H1 (cell line): ENCODE measurements around the gene NXPH4. TPM values are rescaled to one million over a fixed set of nuclear protein-coding genes. Genes with fewer than 3 reads are reported as not detected.

Experiments used
- CTCF ChIA-PET: fragments of 300-600 bp; sonication (Branson Sonifier 250); formaldehyde crosslinking; loops from one replicate; lab custom pipeline; 2021; ENCODE audit not compliant: partially characterized antibody; lab: Charles Lee
- POLR2A ChIA-PET: fragments of 300-600 bp; sonication (Branson Sonifier 250); formaldehyde crosslinking; loops from one replicate; lab custom pipeline; 2021; ENCODE audit warnings: inconsistent platforms; ENCODE audit not compliant: partially characterized antibody; lab: Charles Lee
- DNase-seq, 2 experiments: peaks; one replicate each; pipeline versions ENCODE4 v3.0.0 to v3.0.0-alpha.2; 2010 to 2022; ENCODE audit warnings: low spot score in 2 of 2, low read depth in 1 of 2, mixed read lengths in 1 of 2
- FAIRE-seq: peaks from 2 replicates; lab custom pipeline; 2011; peaks lifted over from hg19 to GRCh38; lab: Jason Lieb, UNC
- H2AFZ ChIP-seq: 2 replicates; pipeline ENCODE4 v1.8.1; 2012; ENCODE audit warnings: low read length, inconsistent platforms
- H2AK5ac ChIP-seq: 2 replicates; pipeline ENCODE4 v1.6.1; 2013; ENCODE audit warnings: low read depth, low read length
- H2BK120ac ChIP-seq: replicated peaks from 2 replicates; pipeline ENCODE3; 2013; ENCODE audit warnings: low read depth, low read length, inconsistent platforms
- H2BK12ac ChIP-seq: 2 replicates; pipeline ENCODE4 v1.6.1; 2013; ENCODE audit warnings: low read depth, low read length
- H2BK15ac ChIP-seq: 2 replicates; pipeline ENCODE4 v1.6.1; 2013; ENCODE audit warnings: low read length
- H2BK20ac ChIP-seq: 2 replicates; pipeline ENCODE4 v1.6.1; 2013; ENCODE audit warnings: low read length
- H2BK5ac ChIP-seq: 2 replicates; pipeline ENCODE4 v1.6.1; 2013; ENCODE audit warnings: low read depth, low read length
- H3K14ac ChIP-seq: 2 replicates; pipeline ENCODE4 v1.6.1; 2013; ENCODE audit warnings: inconsistent platforms; ENCODE audit not compliant: insufficient read length
- H3K18ac ChIP-seq: 2 replicates; pipeline ENCODE4 v1.6.1; 2013; ENCODE audit warnings: low read length; ENCODE audit errors: extremely low read depth
- H3K23ac ChIP-seq: 2 replicates; pipeline ENCODE4 v1.6.1; 2013; ENCODE audit warnings: inconsistent platforms; ENCODE audit not compliant: insufficient read length
- H3K23me2 ChIP-seq: 2 replicates; pipeline ENCODE4 v1.6.1; 2013; ENCODE audit warnings: low read depth, low read length
- H3K27ac ChIP-seq: 2 replicates; pipeline ENCODE4 v1.6.1; 2011; ENCODE audit warnings: low read depth, low read length, inconsistent platforms
- H3K27me3 ChIP-seq, 4 experiments: replicated peaks in 1 of 4; 1 replicate in 1 of 4; 2 replicates in 3 of 4; pipeline versions ENCODE4 v1.6.1 to v1.8.1; 2011 to 2013; ENCODE audit warnings: low read length in 3 of 4, mild to moderate bottlenecking in 3 of 4, inconsistent platforms in 2 of 4, mixed read lengths in 2 of 4, moderate library complexity in 1 of 4; ENCODE audit not compliant: control insufficient read depth in 3 of 4, insufficient read depth in 3 of 4; ENCODE audit errors: extremely low read depth in 1 of 4
- H3K36me3 ChIP-seq, 4 experiments: 2 replicates each; pipeline versions ENCODE4 v1.6.1 to v1.8.1; 2011 to 2013; ENCODE audit warnings: mild to moderate bottlenecking in 4 of 4, low read length in 3 of 4, moderate library complexity in 2 of 4, control low read depth in 1 of 4, inconsistent platforms in 1 of 4; ENCODE audit not compliant: insufficient read depth in 4 of 4, control insufficient read depth in 2 of 4
- H3K4ac ChIP-seq: replicated peaks from 2 replicates; pipeline ENCODE3; 2013; ENCODE audit warnings: low read length, low read depth, mixed read lengths, inconsistent platforms; ENCODE audit not compliant: insufficient read length
- H3K4me1 ChIP-seq, 4 experiments: replicated peaks in 1 of 4; 1 replicate in 1 of 4; 2 replicates in 3 of 4; pipeline versions ENCODE4 v1.6.1 to v1.8.1; 2011 to 2013; ENCODE audit warnings: low read length in 3 of 4, inconsistent platforms in 2 of 4, mixed read lengths in 1 of 4; ENCODE audit not compliant: insufficient read depth in 4 of 4, control insufficient read depth in 3 of 4
- H3K4me2 ChIP-seq, 2 experiments: 2 replicates each; pipeline versions ENCODE4 v1.6.1 to v1.8.1; 2011 to 2013; ENCODE audit warnings: low read depth in 2 of 2, low read length in 2 of 2, control low read depth in 1 of 2, inconsistent platforms in 1 of 2, mild to moderate bottlenecking in 1 of 2; ENCODE audit not compliant: insufficient read depth in 1 of 2
- H3K4me3 ChIP-seq, 4 experiments: fragments of 200-600, 300-600 bp in 1 of 4; sonication (generic), shearing (Covaris generic), sonication (Bioruptor Twin) in 1 of 4; 2 replicates each; pipeline versions ENCODE4 v1.5.1 to v1.8.1; 2011 to 2016; ENCODE audit warnings: low read length in 4 of 4, low read depth in 3 of 4, control low read depth in 2 of 4, inconsistent platforms in 2 of 4, mild to moderate bottlenecking in 2 of 4, mixed read lengths in 1 of 4, moderate library complexity in 1 of 4; ENCODE audit not compliant: insufficient read depth in 2 of 4; ENCODE audit errors: extremely low read depth in 1 of 4
- H3K56ac ChIP-seq: replicated peaks from 2 replicates; pipeline ENCODE3; 2013; ENCODE audit warnings: low read depth, mild to moderate bottlenecking, mixed read lengths, low read length, inconsistent platforms; ENCODE audit not compliant: insufficient read length
- H3K79me1 ChIP-seq: 2 replicates; pipeline ENCODE4 v1.6.1; 2013; ENCODE audit warnings: low read depth, low read length, control low read depth
- H3K79me2 ChIP-seq, 2 experiments: 2 replicates each; pipeline versions ENCODE4 v1.6.1 to v1.8.1; 2012 to 2013; ENCODE audit warnings: low read length in 2 of 2, mild to moderate bottlenecking in 2 of 2, inconsistent platforms in 1 of 2; ENCODE audit not compliant: insufficient read depth in 2 of 2, control insufficient read depth in 1 of 2
- H3K9ac ChIP-seq, 4 experiments: replicated peaks in 1 of 4; 1 replicate in 1 of 4; 2 replicates in 3 of 4; pipeline versions ENCODE4 v1.6.1 to v1.8.1; 2011 to 2013; ENCODE audit warnings: low read depth in 3 of 4, low read length in 3 of 4, control low read depth in 2 of 4, mild to moderate bottlenecking in 2 of 4, moderate library complexity in 2 of 4, inconsistent platforms in 1 of 4; ENCODE audit errors: extremely low read depth in 1 of 4
- H3K9me3 ChIP-seq, 2 experiments: 2 replicates each; pipeline versions ENCODE4 v1.6.1 to v1.8.1; 2012 to 2013; ENCODE audit warnings: mild to moderate bottlenecking in 2 of 2, moderate library complexity in 2 of 2, control low read depth in 1 of 2, inconsistent platforms in 1 of 2, low read depth in 1 of 2, low read length in 1 of 2, mixed read lengths in 1 of 2; ENCODE audit not compliant: insufficient read depth in 2 of 2
- H4K20me1 ChIP-seq, 2 experiments: replicated peaks in 1 of 2; 2 replicates each; pipeline versions ENCODE3 to v1.8.1; 2011 to 2013; ENCODE audit warnings: inconsistent platforms in 2 of 2, low read length in 2 of 2, mild to moderate bottlenecking in 1 of 2; ENCODE audit not compliant: insufficient read depth in 2 of 2, control insufficient read depth in 1 of 2
- H4K5ac ChIP-seq: 2 replicates; pipeline ENCODE4 v1.6.1; 2013; ENCODE audit warnings: low read length, low read depth, mixed read lengths, inconsistent platforms; ENCODE audit not compliant: insufficient read length
- H4K8ac ChIP-seq: 2 replicates; pipeline ENCODE4 v1.8.0; 2013; ENCODE audit warnings: mild to moderate bottlenecking, moderate library complexity, low read length, inconsistent platforms; ENCODE audit not compliant: insufficient read depth; ENCODE audit errors: extremely low read depth
- H4K91ac ChIP-seq: replicated peaks from 2 replicates; pipeline ENCODE3; 2013; ENCODE audit warnings: low read length, mixed read lengths, inconsistent platforms; ENCODE audit not compliant: insufficient read length
- WGBS, 2 experiments: shearing (Covaris generic) in 1 of 2; methylation state at CpG; one replicate each; pipeline versions ENCODE4 v1.1.6 to v1.1.7; 2013 to 2015; ENCODE audit warnings: low lambda C conversion rate in 2 of 2, mixed read lengths in 2 of 2, inconsistent platforms in 1 of 2, low coverage in 1 of 2, missing lambda C conversion rate in 1 of 2; ENCODE audit not compliant: insufficient replicate concordance in 2 of 2, insufficient coverage in 1 of 2, insufficient read length in 1 of 2; ENCODE audit errors: extremely low coverage in 1 of 2, missing lambda C conversion rate in 1 of 2; 5-methylcytosine and 5-hydroxymethylcytosine counted together
- polyA plus RNA-seq, 7 experiments: library from polyadenylated mRNA; depleted of rRNA in 3 of 7; stranded (reverse) in 5 of 7; unstranded in 2 of 7; fragments of >200 nt in 5 of 7; fragments of 200-250 nt in 2 of 7; gene quantifications; 1 replicate in 5 of 7; 2 replicates in 1 of 7; 4 replicates in 1 of 7; pipeline versions ENCODE4 v1.2.1 to v1.2.3, GENCODE V29; 2011 to 2013; ENCODE audit warnings: missing spikeins in 2 of 7, mixed read lengths in 2 of 7
- total RNA-seq: library from RNA; stranded (reverse); fragmentation: NEBNext Ultra II Directional; extraction: Animal tissue kit (Norgen Biotek cat#: 25700); gene quantifications from 2 replicates; pipeline ENCODE4 v1.2.1, GENCODE V29; 2021

NXPH4 gene
- total and polyA plus RNA-seq, 2 of the 8 experiments (the other 6 are each of a cell fraction or from before 2014, with no cell fraction given): 0.92 to 1.7 TPM

- WGBS, 2 experiments: 3% methylated on average over 8 of the region's 18 CpGs; no CpG with 5 or more reads in 1 of the 2 experiments
Measured at GRCh38 chr12:57242329-57242690, 25.7 kb downstream of the NXPH4 start.

More at GRCh38 chr12:57242329-57242690, 25.7 kb downstream of the NXPH4 start:
- Histone ChIP-seq H3K23me2 (peaks cover 28% of the 10 kb centered on the region), H3K9ac (no peak overlapping the region), H3K4ac (no peak overlapping the region), H4K91ac (no peak overlapping the region), H2AK5ac (no peak overlapping the region), H4K8ac (no peak overlapping the region), H3K23ac (no peak overlapping the region), H3K27me3 (peaks cover 46 to 65% (median 59%) of the 10 kb centered on the region in 4 experiments), H2BK5ac (no peak overlapping the region), H4K20me1 (peaks cover 4 to 11% of the 10 kb centered on the region in 2 experiments), H2BK20ac (no peak overlapping the region), H3K36me3 (no peaks in the 10 kb centered on the region), H3K18ac (peak overlapping the region; percentile 71; the same call in 1 of the 2 replicates), H4K5ac (no peak overlapping the region), H3K4me1 (peaks cover 5 to 47% (median 32%) of the 10 kb centered on the region in 4 experiments), H3K4me3 (peak overlapping the region; percentile 35 to 67 (median 51); a peak in 4 of 8 replicates), H3K4me2 (peak overlapping the region; percentile 89 to 91), H3K79me2 (no peaks in the 10 kb centered on the region), H2BK15ac (no peak overlapping the region), H3K9me3 (no peaks in the 10 kb centered on the region), H3K27ac (no peak overlapping the region), H3K14ac (no peak overlapping the region), H2AFZ (no peak overlapping the region), H2BK120ac (no peak overlapping the region), H2BK12ac (peak overlapping the region; percentile 27; the same call in 1 of the 2 replicates), H3K56ac (no peak overlapping the region), H3K79me1 (no peaks in the 10 kb centered on the region)
- FAIRE-seq (no peak), DNase-seq (no peak)
- ChIA-PET POLR2A (interaction anchor here (0.7 to 23.7 kb wide), 14 partner anchors 13 to 277 kb away, joined by 3 to 852 read pairs (median 5); partner anchors contain the start of genes LRP1, NXPH4 and SHMT2), CTCF (interaction anchor here (0.5 to 27.9 kb wide), 25 partner anchors 9 to 521 kb away, joined by 3 to 726 read pairs (median 4); partner anchors contain the start of genes GLI1, INHBE, NXPH4 and SHMT2)
